ENCODE data around the gene PLD1. TPM values are rescaled to one million over a fixed set of nuclear protein-coding genes. Genes with fewer than 3 reads are reported as not detected.

Gene PLD1
- total and polyA plus RNA-seq, 10 of the 15 experiments (the other 5 are each of a cell fraction or from before 2014, with no cell fraction given) = 2.9 to 108 (median 3.6) TPM

DNA sequence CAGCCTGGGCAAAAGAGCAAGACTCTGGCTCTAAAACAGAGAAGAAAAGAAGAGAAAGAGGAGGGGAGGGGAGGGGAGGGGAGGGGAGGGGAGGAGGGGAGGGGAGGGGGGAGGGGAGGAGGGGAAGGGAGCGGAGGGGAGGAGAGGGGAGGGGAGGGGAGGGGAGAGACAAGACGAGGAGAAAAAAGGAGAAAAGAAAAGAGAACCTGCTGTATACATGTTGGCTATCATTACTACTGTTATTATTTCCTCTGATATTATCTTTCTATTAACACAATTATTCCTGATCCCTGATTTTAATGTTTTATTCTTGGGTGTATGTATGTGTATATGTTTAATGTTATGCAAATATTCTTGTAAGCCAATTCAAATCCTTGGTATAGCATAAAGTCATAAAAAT is 46.9 kb downstream of the PLD1 start:
- FAIRE-seq = no peak
- no peak overlapping the region for H3K27ac ChIP-seq (ENCODE audit: control insufficient read depth, insufficient read depth)
- no TSS peak for BruUV-seq (replicated peaks)
- TF ChIP-seq LARP7 (IDR thresholded peaks at IDR 0.05) = no peak
- TF ChIP-seq MYC (IDR thresholded peaks at IDR 0.05; ENCODE audit: insufficient read depth, insufficient read length, insufficient replicate concordance, low read length, severe bottlenecking) = no peak
- TF ChIP-seq POLR2AphosphoS5 (IDR thresholded peaks at IDR 0.05; ENCODE audit: low read length) = no peak
- no peak for TF ChIP-seq PAX8 (IDR thresholded peaks at IDR 0.05)
- TF ChIP-seq, protein P1, sequence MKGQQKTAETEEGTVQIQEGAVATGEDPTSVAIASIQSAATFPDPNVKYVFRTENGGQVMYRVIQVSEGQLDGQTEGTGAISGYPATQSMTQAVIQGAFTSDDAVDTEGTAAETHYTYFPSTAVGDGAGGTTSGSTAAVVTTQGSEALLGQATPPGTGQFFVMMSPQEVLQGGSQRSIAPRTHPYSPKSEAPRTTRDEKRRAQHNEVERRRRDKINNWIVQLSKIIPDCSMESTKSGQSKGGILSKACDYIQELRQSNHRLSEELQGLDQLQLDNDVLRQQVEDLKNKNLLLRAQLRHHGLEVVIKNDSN (IDR thresholded peaks at IDR 0.05; ENCODE audit: borderline replicate concordance, extremely low read length, insufficient read depth, low read depth, low read length) = no peak
- TF ChIP-seq, protein P2, sequence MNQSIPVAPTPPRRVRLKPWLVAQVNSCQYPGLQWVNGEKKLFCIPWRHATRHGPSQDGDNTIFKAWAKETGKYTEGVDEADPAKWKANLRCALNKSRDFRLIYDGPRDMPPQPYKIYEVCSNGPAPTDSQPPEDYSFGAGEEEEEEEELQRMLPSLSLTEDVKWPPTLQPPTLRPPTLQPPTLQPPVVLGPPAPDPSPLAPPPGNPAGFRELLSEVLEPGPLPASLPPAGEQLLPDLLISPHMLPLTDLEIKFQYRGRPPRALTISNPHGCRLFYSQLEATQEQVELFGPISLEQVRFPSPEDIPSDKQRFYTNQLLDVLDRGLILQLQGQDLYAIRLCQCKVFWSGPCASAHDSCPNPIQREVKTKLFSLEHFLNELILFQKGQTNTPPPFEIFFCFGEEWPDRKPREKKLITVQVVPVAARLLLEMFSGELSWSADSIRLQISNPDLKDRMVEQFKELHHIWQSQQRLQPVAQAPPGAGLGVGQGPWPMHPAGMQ (IDR thresholded peaks at IDR 0.05; ENCODE audit: borderline replicate concordance) = no peak
- TF ChIP-seq SUZ12 (IDR thresholded peaks at IDR 0.05; ENCODE audit: unreplicated experiment) = no peak
- TF ChIP-seq CHD1 (IDR thresholded peaks at IDR 0.05; ENCODE audit: low read depth, low read length) = no peak
- TF ChIP-seq TAF1 (IDR thresholded peaks at IDR 0.05; ENCODE audit: borderline replicate concordance, low read depth, low read length) = no peak
- TF ChIP-seq FOXK2 (IDR thresholded peaks at IDR 0.05) = no peak
- no peak for TF ChIP-seq BHLHE40 (IDR thresholded peaks at IDR 0.05; ENCODE audit: borderline replicate concordance in 1 of 2, low read depth in 2 of 2, low read length in 1 of 2)
- TF ChIP-seq KLF5 (IDR thresholded peaks at IDR 0.05; ENCODE audit: partially characterized antibody) = no peak
- TF ChIP-seq ZNF207 (IDR thresholded peaks at IDR 0.05; ENCODE audit: borderline replicate concordance) = no peak
- TF ChIP-seq ETV6 (conservative IDR thresholded peaks at IDR 0.05 in 1 of 2, IDR thresholded peaks at IDR 0.05 in 1 of 2; ENCODE audit: borderline replicate concordance in 1 of 2, low read depth in 1 of 2) = no peak
- TF ChIP-seq CHD4 (IDR thresholded peaks at IDR 0.05) = no peak
- TF ChIP-seq, protein P3, sequence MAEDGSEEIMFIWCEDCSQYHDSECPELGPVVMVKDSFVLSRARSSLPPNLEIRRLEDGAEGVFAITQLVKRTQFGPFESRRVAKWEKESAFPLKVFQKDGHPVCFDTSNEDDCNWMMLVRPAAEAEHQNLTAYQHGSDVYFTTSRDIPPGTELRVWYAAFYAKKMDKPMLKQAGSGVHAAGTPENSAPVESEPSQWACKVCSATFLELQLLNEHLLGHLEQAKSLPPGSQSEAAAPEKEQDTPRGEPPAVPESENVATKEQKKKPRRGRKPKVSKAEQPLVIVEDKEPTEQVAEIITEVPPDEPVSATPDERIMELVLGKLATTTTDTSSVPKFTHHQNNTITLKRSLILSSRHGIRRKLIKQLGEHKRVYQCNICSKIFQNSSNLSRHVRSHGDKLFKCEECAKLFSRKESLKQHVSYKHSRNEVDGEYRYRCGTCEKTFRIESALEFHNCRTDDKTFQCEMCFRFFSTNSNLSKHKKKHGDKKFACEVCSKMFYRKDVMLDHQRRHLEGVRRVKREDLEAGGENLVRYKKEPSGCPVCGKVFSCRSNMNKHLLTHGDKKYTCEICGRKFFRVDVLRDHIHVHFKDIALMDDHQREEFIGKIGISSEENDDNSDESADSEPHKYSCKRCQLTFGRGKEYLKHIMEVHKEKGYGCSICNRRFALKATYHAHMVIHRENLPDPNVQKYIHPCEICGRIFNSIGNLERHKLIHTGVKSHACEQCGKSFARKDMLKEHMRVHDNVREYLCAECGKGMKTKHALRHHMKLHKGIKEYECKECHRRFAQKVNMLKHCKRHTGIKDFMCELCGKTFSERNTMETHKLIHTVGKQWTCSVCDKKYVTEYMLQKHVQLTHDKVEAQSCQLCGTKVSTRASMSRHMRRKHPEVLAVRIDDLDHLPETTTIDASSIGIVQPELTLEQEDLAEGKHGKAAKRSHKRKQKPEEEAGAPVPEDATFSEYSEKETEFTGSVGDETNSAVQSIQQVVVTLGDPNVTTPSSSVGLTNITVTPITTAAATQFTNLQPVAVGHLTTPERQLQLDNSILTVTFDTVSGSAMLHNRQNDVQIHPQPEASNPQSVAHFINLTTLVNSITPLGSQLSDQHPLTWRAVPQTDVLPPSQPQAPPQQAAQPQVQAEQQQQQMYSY (CRISPR knock-in tag; IDR thresholded peaks at IDR 0.05) = no peak
- TF ChIP-seq SMARCA5 (IDR thresholded peaks at IDR 0.05) = no peak
- CTCF ChIA-PET = interaction anchor here (0.8 to 3.9 kb wide), 5 partner anchors 9 to 149 kb away, joined by 3 to 16 read pairs (median 4); no protein-coding TSS in a partner anchor
- POLR2A ChIA-PET = interaction anchor here (0.6 to 0.9 kb wide), 3 partner anchors 9 to 145 kb away, joined by 3 to 4 read pairs (median 3); no protein-coding TSS in a partner anchor
- no peak overlapping the region for H3K9ac ChIP-seq (ENCODE audit: control insufficient read depth, insufficient read depth, low read length)
- no peaks in the 10 kb centered on the region for H3K9me3 ChIP-seq (replicated peaks; ENCODE audit: control insufficient read depth, insufficient read depth, low read length)
- RAD21 ChIA-PET (ENCODE audit: unreplicated experiment) = interaction anchor here (2.2 to 2.9 kb wide), 2 partner anchors 9 to 13 kb away, joined by 6 to 16 read pairs; no protein-coding TSS in a partner anchor
- ATAC-seq = no peak
- no peaks in the 10 kb centered on the region for H3K4me1 ChIP-seq (ENCODE audit: control insufficient read depth, insufficient read depth, low read length)
- intact Hi-C loops (cut with micrococcal nuclease; ENCODE audit: unreplicated experiment) (loop anchor here (10.0 kb wide), 1 partner anchor 719 kb away; no protein-coding TSS in a partner anchor), in situ Hi-C loops (cut with MboI) (no loop called here)
- DNase-seq (ENCODE audit: low read depth, low spot score) = no peak
- SMC1A ChIA-PET (ENCODE audit: uncharacterized antibody, unreplicated experiment) = interaction anchor here (1.4 to 11.1 kb wide), 5 partner anchors 6 to 21 kb away, joined by 3 to 192 read pairs (median 9); no protein-coding TSS in a partner anchor
- H2AFZ ChIP-seq (ENCODE audit: control insufficient read depth, low read depth, low read length) = no peak overlapping the region
- H3K36me3 ChIP-seq (ENCODE audit: control insufficient read depth in 2 of 2, insufficient read depth in 2 of 2, low read length in 1 of 2) = no peaks in the 10 kb centered on the region
- 0% methylated on average over 1 of the region's 2 CpGs for WGBS (ENCODE audit: insufficient coverage, insufficient replicate concordance, low lambda C conversion rate, missing lambda C conversion rate)
- H3K4me2 ChIP-seq (ENCODE audit: control insufficient read depth, insufficient read depth) = no peak overlapping the region
- peaks cover 2% of the 10 kb centered on the region; the same call in 1 of the 2 replicates for H3K79me2 ChIP-seq (ENCODE audit: control insufficient read depth, insufficient read depth, low read length)
- H4K20me1 ChIP-seq (ENCODE audit: control insufficient read depth, insufficient read depth) = no peaks in the 10 kb centered on the region
- H3K4me3 ChIP-seq = no peak overlapping the region
- no peaks in the 10 kb centered on the region for H3K27me3 ChIP-seq (replicated peaks in 1 of 2; ENCODE audit: control insufficient read depth in 2 of 2, insufficient read depth in 2 of 2, low read length in 1 of 2)

All from GM12878 (cell line).